A549 (cell line): ENCODE measurements around the gene ARHGEF19.

ENCODE experiments used
- BCL3 ChIP-seq: fragments of >200 bp; sonication (Bioruptor Twin); formaldehyde crosslinking; IDR thresholded peaks from 3 replicates; pipeline ENCODE4 v1.6.1; 2016
- BHLHE40 ChIP-seq: IDR thresholded peaks from 2 replicates; pipeline ENCODE4 v1.6.1; 2012; ENCODE audit warnings: low read depth, low read length, inconsistent platforms
- CTCF ChIP-seq: fragments of >200 bp; sonication (Bioruptor Twin); formaldehyde crosslinking; IDR thresholded peaks from 3 replicates; pipeline ENCODE4 v1.5.1; 2016
- EP300 ChIP-seq, 2 experiments: fragments of >200 bp; sonication (Bioruptor Twin); formaldehyde crosslinking; IDR thresholded peaks; 2 replicates in 1 of 2; 3 replicates in 1 of 2; pipeline ENCODE4 v1.6.1; 2016 to 2017
- ESRRA ChIP-seq: fragments of 150-350 bp; IDR thresholded peaks from 2 replicates; pipeline ENCODE4 v1.6.1; 2014; ENCODE audit warnings: mild to moderate bottlenecking, low read length, borderline replicate concordance
- MAFK ChIP-seq: fragments of 450-650 bp; IDR thresholded peaks from 2 replicates; pipeline ENCODE4 v1.6.1; 2014; ENCODE audit not compliant: partially characterized antibody
- POLR2A ChIP-seq: IDR thresholded peaks from 2 replicates; pipeline ENCODE4 v1.6.1; 2012; ENCODE audit warnings: mild to moderate bottlenecking, low read length
- RCOR1 ChIP-seq: fragments of 150-350 bp; IDR thresholded peaks from 2 replicates; pipeline ENCODE4 v1.6.1; 2014; ENCODE audit warnings: antibody characterized with exemption, low read length, low read depth
- REST ChIP-seq: fragments of 200-600 bp; sonication (generic); IDR thresholded peaks from 2 replicates; pipeline ENCODE4 v1.6.1; 2016; ENCODE audit warnings: antibody characterized with exemption, mild to moderate bottlenecking, moderate library complexity
- SMC3 ChIP-seq: fragments of >200 bp; sonication (Bioruptor Twin); formaldehyde crosslinking; IDR thresholded peaks from 3 replicates; pipeline ENCODE4 v1.6.1; 2018; ENCODE audit warnings: inconsistent platforms
- USF2 ChIP-seq: fragments of 450-650 bp; IDR thresholded peaks from 2 replicates; pipeline ENCODE4 v1.6.1; 2014; ENCODE audit warnings: antibody characterized with exemption

GRCh38 chr1:16208270-16208987 lies 4.0 kb downstream of the ARHGEF19 start:
- TF ChIP-seq CTCF (no peak), EP300 (IDR thresholded peaks at IDR 0.05) (no peak), REST (no peak), ESRRA (no peak), USF2 (no peak), SMC3 (no peak), BHLHE40 (no peak), RCOR1 (no peak), POLR2A (no peak), BCL3 (no peak), MAFK (no peak)
